Caco-2 (cell line): ENCODE results near the gene ADAMTSL1. TPM values are rescaled to one million over a fixed set of nuclear protein-coding genes. Genes with fewer than 3 reads are reported as not detected.

Source experiments
- BruUV-seq: library from RNA; stranded (reverse); fragments of 400-500 nt; replicated peaks from 2 replicates; lab custom pipeline; 2021; lab: Mats Ljungman, UMichigan
- CTCF ChIA-PET: fragments of 300-600 bp; sonication (Branson Sonifier 250); formaldehyde crosslinking; loops from one replicate; lab custom pipeline; 2022; ENCODE audit warnings: antibody characterized with exemption; lab: Charles Lee
- POLR2A ChIA-PET: fragments of 300-600 bp; sonication (Branson Sonifier 250); formaldehyde crosslinking; loops from one replicate; lab custom pipeline; 2022; ENCODE audit warnings: antibody characterized with exemption; lab: Charles Lee
- DNase-seq, 2 experiments: peaks; one replicate each; pipeline versions ENCODE4 v3.0.0 to v3.0.0-alpha.2; 2020 to 2022
- H3K27me3 ChIP-seq: replicated peaks from 2 replicates; pipeline ENCODE4 v1.6.0; 2011; ENCODE audit warnings: low read length; ENCODE audit not compliant: control insufficient read depth, insufficient read depth
- H3K36me3 ChIP-seq: 2 replicates; pipeline ENCODE4 v1.5.1; 2011; ENCODE audit warnings: low read length; ENCODE audit not compliant: control insufficient read depth, insufficient read depth
- H3K4me1 ChIP-seq: fragments of 250-450 bp; sonication (Bioruptor Pico); 2 replicates; pipeline ENCODE4 v1.5.1; 2020; ENCODE audit warnings: mild to moderate bottlenecking
- H3K4me3 ChIP-seq: 2 replicates; pipeline ENCODE4 v1.5.1; 2011; ENCODE audit warnings: low read depth, mild to moderate bottlenecking, control low read depth, low read length
- H3K9me3 ChIP-seq: fragments of 250-450 bp; sonication (Bioruptor Pico); 2 replicates; pipeline ENCODE4 v1.5.1; 2020; ENCODE audit warnings: mild to moderate bottlenecking, moderate library complexity
- H3K27ac Mint-ChIP-seq: one replicate; pipeline ENCODE4 v1.8.0; 2022; ENCODE audit warnings: mixed read lengths; ENCODE audit not compliant: unreplicated experiment
- H3K27me3 Mint-ChIP-seq: one replicate; pipeline ENCODE4 v1.8.0; 2022; ENCODE audit warnings: mixed read lengths; ENCODE audit not compliant: insufficient read depth, unreplicated experiment
- H3K36me3 Mint-ChIP-seq: one replicate; pipeline ENCODE4 v1.8.0; 2022; ENCODE audit warnings: mild to moderate bottlenecking, mixed read lengths; ENCODE audit not compliant: insufficient read depth, unreplicated experiment
- H3K4me1 Mint-ChIP-seq: one replicate; pipeline ENCODE4 v1.8.0; 2022; ENCODE audit warnings: low read depth, mixed read lengths; ENCODE audit not compliant: unreplicated experiment
- H3K4me3 Mint-ChIP-seq: one replicate; pipeline ENCODE4 v1.8.0; 2022; ENCODE audit warnings: mild to moderate bottlenecking, moderate library complexity, mixed read lengths; ENCODE audit not compliant: unreplicated experiment
- H3K9me3 Mint-ChIP-seq: one replicate; pipeline ENCODE4 v1.8.0; 2022; ENCODE audit warnings: mixed read lengths; ENCODE audit not compliant: unreplicated experiment
- intact Hi-C: fragments of 100-400 bp; cut with micrococcal nuclease; formaldehyde crosslinking; loops from one replicate; pipeline ENCODE4 v1.10.0; 2022; ENCODE audit not compliant: unreplicated experiment
- total RNA-seq: library from RNA; stranded (reverse); gene quantifications from 2 replicates; pipeline ENCODE4 v1.2.3, GENCODE V29; 2022
- TF ChIP-seq, protein P1 (sequence below), 2 experiments: fragments of 200-600 bp in 1 of 2; IDR thresholded peaks; 1 replicate in 1 of 2; 2 replicates in 1 of 2; pipeline versions ENCODE4 v1.5.1 to v1.8.0; 2011 to 2022; ENCODE audit warnings: antibody characterized with exemption in 1 of 2, control low read depth in 1 of 2, inconsistent platforms in 1 of 2, low read depth in 1 of 2, low read length in 1 of 2, mild to moderate bottlenecking in 1 of 2, moderate library complexity in 1 of 2; ENCODE audit not compliant: insufficient read depth in 1 of 2, severe bottlenecking in 1 of 2, unreplicated experiment in 1 of 2

Gene ADAMTSL1
- total RNA-seq, 1 experiment from 2014 or later: not detected

DNA sequence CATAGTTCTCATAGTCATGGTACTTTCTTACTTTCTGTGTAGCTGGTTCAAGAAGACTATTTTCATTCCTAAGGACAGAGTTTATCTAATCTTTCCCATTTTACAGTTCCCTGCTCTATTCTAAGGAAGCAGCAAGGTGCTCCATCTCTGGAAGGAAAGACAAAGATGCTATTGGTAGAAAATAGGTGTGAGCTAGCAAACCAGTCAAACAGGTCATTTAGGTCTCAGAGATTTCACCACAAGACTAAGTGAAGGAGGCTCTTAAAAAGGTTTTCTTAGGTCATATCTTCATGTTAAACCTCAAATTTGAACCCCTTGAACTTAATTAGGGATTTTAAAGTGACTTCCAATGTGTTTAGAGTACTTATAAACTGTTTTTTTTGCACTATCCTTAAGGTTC, 62.6 kb downstream of the ADAMTSL1 start:
- Mint-ChIP-seq H3K27me3 (no peaks in the 10 kb centered on the region), H3K9me3 (peaks cover 34% of the 10 kb centered on the region), H3K4me1 (no peaks in the 10 kb centered on the region), H3K36me3 (no peaks in the 10 kb centered on the region), H3K4me3 (no peak overlapping the region), H3K27ac (no peak overlapping the region)
- Histone ChIP-seq H3K4me3 (no peak overlapping the region), H3K36me3 (no peaks in the 10 kb centered on the region), H3K9me3 (no peaks in the 10 kb centered on the region), H3K27me3 (no peaks in the 10 kb centered on the region), H3K4me1 (no peaks in the 10 kb centered on the region)
- intact Hi-C loops: no loop called here
- DNase-seq: no peak
- no TSS peak for BruUV-seq
- ChIA-PET POLR2A (no interaction called here), CTCF (no interaction called here)
- TF ChIP-seq, protein P1, sequence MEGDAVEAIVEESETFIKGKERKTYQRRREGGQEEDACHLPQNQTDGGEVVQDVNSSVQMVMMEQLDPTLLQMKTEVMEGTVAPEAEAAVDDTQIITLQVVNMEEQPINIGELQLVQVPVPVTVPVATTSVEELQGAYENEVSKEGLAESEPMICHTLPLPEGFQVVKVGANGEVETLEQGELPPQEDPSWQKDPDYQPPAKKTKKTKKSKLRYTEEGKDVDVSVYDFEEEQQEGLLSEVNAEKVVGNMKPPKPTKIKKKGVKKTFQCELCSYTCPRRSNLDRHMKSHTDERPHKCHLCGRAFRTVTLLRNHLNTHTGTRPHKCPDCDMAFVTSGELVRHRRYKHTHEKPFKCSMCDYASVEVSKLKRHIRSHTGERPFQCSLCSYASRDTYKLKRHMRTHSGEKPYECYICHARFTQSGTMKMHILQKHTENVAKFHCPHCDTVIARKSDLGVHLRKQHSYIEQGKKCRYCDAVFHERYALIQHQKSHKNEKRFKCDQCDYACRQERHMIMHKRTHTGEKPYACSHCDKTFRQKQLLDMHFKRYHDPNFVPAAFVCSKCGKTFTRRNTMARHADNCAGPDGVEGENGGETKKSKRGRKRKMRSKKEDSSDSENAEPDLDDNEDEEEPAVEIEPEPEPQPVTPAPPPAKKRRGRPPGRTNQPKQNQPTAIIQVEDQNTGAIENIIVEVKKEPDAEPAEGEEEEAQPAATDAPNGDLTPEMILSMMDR (IDR thresholded peaks at IDR 0.05; ENCODE audit: insufficient read depth in 1 of 2, low read depth in 1 of 2, low read length in 1 of 2, severe bottlenecking in 1 of 2, unreplicated experiment in 1 of 2): no peak

DNA sequence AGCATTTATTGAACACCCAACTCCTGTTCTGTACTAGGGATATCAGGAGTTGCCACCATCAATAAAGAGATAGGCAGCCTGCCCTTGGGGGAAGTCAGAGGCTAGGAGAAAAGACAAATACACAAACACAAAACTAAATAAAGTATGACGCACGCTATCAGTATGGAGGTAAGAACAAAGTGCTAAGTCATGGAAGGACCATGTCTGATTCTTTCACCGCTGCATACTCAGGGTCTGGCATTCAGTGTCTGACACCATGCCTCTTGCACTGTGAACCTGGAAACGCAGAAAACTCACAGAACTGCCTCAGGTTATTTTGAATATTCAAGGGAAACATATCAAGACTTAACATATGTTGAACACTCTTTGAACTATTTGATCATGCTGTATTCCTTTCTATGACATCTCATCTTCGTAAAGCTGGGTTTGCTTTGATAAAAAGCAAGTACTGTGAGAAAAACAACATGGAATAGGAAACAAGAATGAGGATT, 65.3 kb downstream of the ADAMTSL1 start:
- Histone ChIP-seq H3K9me3 (no peaks in the 10 kb centered on the region), H3K4me1 (no peaks in the 10 kb centered on the region), H3K27me3 (no peaks in the 10 kb centered on the region), H3K36me3 (no peaks in the 10 kb centered on the region), H3K4me3 (no peak overlapping the region)
- no peak overlapping the region for H3K4me3 Mint-ChIP-seq
- H3K27ac Mint-ChIP-seq: no peak overlapping the region
- H3K4me1 Mint-ChIP-seq: no peaks in the 10 kb centered on the region
- intact Hi-C loops: no loop called here
- TF ChIP-seq, protein P1 (IDR thresholded peaks at IDR 0.05; ENCODE audit: insufficient read depth in 1 of 2, low read depth in 1 of 2, low read length in 1 of 2, severe bottlenecking in 1 of 2, unreplicated experiment in 1 of 2): no peak
- H3K9me3 Mint-ChIP-seq: peaks cover 25% of the 10 kb centered on the region
- ChIA-PET CTCF (no interaction called here), POLR2A (no interaction called here)
- no peaks in the 10 kb centered on the region for H3K27me3 Mint-ChIP-seq
- no peak for DNase-seq
- BruUV-seq: no TSS peak
- H3K36me3 Mint-ChIP-seq: no peaks in the 10 kb centered on the region

DNA sequence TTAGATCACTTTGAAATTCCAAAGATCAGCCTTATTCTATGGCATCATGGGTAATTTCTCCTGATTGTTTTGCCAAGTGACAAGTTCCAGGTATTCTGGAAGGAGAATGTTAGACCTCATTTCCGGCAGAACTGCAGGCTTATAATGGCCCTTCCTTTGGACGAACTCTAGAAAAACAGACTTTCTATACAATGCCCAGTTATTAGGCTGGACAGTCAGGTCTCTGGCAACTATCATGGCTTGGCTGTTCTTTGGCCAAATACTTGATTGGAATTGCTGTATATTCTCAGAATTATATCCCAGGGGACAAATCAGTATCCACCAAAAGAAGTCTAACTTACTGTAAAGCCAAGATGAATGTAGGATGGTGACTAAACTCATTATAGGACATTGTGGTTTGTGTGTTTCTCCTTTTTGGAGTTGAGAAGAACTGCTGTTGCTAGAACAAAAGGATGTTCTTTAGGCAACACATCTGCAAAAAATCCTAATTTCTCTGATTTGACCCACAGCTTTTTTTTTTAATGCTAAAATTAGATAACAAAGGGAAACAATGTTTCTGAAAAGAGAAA, 69.0 kb downstream of the ADAMTSL1 start:
- Histone ChIP-seq H3K4me3 (no peak overlapping the region), H3K4me1 (no peaks in the 10 kb centered on the region), H3K36me3 (no peaks in the 10 kb centered on the region), H3K27me3 (no peaks in the 10 kb centered on the region), H3K9me3 (no peaks in the 10 kb centered on the region)
- H3K27me3 Mint-ChIP-seq: no peaks in the 10 kb centered on the region
- TF ChIP-seq, protein P1 (IDR thresholded peaks at IDR 0.05; ENCODE audit: insufficient read depth in 1 of 2, low read depth in 1 of 2, low read length in 1 of 2, severe bottlenecking in 1 of 2, unreplicated experiment in 1 of 2): no peak
- CTCF ChIA-PET: no interaction called here
- H3K9me3 Mint-ChIP-seq: peaks cover 3% of the 10 kb centered on the region
- BruUV-seq: no TSS peak
- intact Hi-C loops: no loop called here
- H3K27ac Mint-ChIP-seq: no peak overlapping the region
- POLR2A ChIA-PET: no interaction called here
- H3K36me3 Mint-ChIP-seq: no peaks in the 10 kb centered on the region
- H3K4me3 Mint-ChIP-seq: no peak overlapping the region
- no peak for DNase-seq
- no peaks in the 10 kb centered on the region for H3K4me1 Mint-ChIP-seq
